Nephron (organoid): Measurements from ENCODE around the gene TGFBI.
A peak's percentile ranks its signal among the peaks of the same experiment; 100 is the strongest.

Source experiments
- H3K27ac Mint-ChIP-seq, 3 experiments: 2 replicates each; pipeline ENCODE4 v1.8.0; 2020; ENCODE audit warnings: mixed read lengths in 3 of 3, mild to moderate bottlenecking in 2 of 3, moderate library complexity in 1 of 3
- H3K27me3 Mint-ChIP-seq: 2 replicates; pipeline ENCODE4 v1.8.0; 2021; ENCODE audit warnings: low read depth, mild to moderate bottlenecking, moderate library complexity, mixed read lengths
- H3K36me3 Mint-ChIP-seq: 2 replicates; pipeline ENCODE4 v1.8.0; 2020; ENCODE audit warnings: low read depth, mixed read lengths
- H3K4me1 Mint-ChIP-seq: 2 replicates; pipeline ENCODE4 v1.8.0; 2020; ENCODE audit warnings: mixed read lengths
- H3K4me3 Mint-ChIP-seq, 3 experiments: 2 replicates each; pipeline ENCODE4 v1.8.0; 2020; ENCODE audit warnings: mild to moderate bottlenecking in 3 of 3, mixed read lengths in 3 of 3, moderate library complexity in 2 of 3
- H3K9me3 Mint-ChIP-seq: 2 replicates; pipeline ENCODE4 v1.8.0; 2020; ENCODE audit warnings: mixed read lengths
- TF ChIP-seq, protein P1 (sequence below), 3 experiments: fragments of 200-600 bp; sonication (generic); IDR thresholded peaks; one replicate each; pipeline ENCODE4 v1.5.0; 2021; ENCODE audit warnings: antibody characterized with exemption in 3 of 3; ENCODE audit not compliant: unreplicated experiment in 3 of 3

TGFBI gene

DNA sequence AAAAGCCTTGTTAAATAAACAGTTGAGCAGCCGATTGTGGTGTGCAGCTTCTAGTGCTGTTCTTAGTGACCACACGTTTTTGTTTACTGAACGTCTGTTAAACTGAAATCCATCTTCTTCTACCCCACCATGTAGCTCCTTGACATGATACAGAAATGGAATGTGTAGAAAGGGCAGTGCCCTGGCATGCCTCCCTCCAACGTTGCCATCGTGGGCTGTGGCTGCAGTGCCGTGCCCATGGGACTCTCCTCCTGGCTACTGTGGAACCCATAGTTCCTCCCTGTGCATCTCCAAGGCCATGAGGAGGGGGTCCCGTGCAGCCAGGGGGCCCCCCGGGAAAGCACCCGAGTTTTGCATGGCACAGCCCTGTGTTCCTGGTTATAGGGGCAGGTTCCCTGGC lies 23.3 kb upstream of the TGFBI start:
- no peaks in the 10 kb centered on the region for H3K27me3 Mint-ChIP-seq
- TF ChIP-seq, protein P1, sequence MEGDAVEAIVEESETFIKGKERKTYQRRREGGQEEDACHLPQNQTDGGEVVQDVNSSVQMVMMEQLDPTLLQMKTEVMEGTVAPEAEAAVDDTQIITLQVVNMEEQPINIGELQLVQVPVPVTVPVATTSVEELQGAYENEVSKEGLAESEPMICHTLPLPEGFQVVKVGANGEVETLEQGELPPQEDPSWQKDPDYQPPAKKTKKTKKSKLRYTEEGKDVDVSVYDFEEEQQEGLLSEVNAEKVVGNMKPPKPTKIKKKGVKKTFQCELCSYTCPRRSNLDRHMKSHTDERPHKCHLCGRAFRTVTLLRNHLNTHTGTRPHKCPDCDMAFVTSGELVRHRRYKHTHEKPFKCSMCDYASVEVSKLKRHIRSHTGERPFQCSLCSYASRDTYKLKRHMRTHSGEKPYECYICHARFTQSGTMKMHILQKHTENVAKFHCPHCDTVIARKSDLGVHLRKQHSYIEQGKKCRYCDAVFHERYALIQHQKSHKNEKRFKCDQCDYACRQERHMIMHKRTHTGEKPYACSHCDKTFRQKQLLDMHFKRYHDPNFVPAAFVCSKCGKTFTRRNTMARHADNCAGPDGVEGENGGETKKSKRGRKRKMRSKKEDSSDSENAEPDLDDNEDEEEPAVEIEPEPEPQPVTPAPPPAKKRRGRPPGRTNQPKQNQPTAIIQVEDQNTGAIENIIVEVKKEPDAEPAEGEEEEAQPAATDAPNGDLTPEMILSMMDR (IDR thresholded peaks at IDR 0.05; ENCODE audit: unreplicated experiment in 3 of 3), result no peak
- H3K27ac Mint-ChIP-seq, result peak overlapping the region; percentile 54 to 69 (median 60)
- H3K4me3 Mint-ChIP-seq, result no peak overlapping the region
- H3K9me3 Mint-ChIP-seq, result no peaks in the 10 kb centered on the region
- H3K4me1 Mint-ChIP-seq, result peaks cover 71% of the 10 kb centered on the region
- H3K36me3 Mint-ChIP-seq, result no peaks in the 10 kb centered on the region

DNA sequence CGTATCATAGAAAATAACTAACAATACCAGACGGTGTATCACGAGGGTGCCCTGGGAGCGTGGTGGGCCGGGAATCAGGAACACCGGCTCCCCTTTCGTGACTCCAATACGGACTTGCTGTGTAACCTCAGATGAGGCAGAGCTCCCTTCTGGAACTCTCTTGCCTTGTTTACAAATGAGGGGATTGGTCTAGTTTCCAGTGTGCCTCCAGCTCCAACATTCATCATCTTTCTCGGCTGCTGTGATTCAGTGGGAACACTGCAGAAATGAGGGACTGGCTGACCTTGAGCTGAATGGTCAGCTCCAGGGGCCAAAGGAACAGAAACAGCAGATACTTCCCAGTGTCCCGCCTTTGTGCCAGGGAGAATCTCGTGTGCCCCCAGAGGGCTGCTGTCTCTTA lies 22.6 kb upstream of the TGFBI start:
- Mint-ChIP-seq H3K9me3 (no peaks in the 10 kb centered on the region), H3K27ac (peak overlapping the region; percentile 31 to 85 (median 54)), H3K27me3 (no peaks in the 10 kb centered on the region), H3K36me3 (no peaks in the 10 kb centered on the region), H3K4me3 (no peak overlapping the region), H3K4me1 (peaks cover 71% of the 10 kb centered on the region)
- TF ChIP-seq, protein P1 (IDR thresholded peaks at IDR 0.05; ENCODE audit: unreplicated experiment in 3 of 3), result no peak

DNA sequence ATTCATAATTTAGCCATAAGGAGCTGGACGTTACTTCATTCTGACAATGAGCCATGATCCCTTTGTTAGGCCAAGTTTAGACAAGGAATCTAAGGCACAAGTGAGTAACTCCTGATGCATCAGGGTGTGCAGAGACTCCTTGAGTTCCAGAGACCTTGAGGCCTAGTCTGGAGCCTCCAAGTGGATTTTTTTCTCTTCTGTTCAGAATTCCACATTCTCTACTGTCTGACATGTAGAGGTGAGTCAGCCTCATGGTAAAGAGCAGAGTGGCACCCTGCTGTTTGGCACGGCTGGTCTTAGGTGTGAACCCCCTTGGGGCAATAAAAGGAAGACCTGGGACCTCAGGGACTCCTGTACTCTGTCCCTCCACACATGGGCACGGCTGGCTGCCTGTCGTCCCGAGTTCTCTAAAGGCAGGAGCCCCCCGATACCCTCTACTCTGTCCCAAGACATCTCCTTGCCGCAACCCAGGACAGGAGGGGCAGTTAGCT lies 22.0 kb upstream of the TGFBI start:
- Mint-ChIP-seq H3K27me3 (no peaks in the 10 kb centered on the region), H3K27ac (peak overlapping the region; percentile 31 to 85 (median 54)), H3K36me3 (no peaks in the 10 kb centered on the region), H3K4me1 (peaks cover 71% of the 10 kb centered on the region), H3K9me3 (no peaks in the 10 kb centered on the region), H3K4me3 (no peak overlapping the region)
- TF ChIP-seq, protein P1 (IDR thresholded peaks at IDR 0.05; ENCODE audit: unreplicated experiment in 3 of 3), result no peak

DNA sequence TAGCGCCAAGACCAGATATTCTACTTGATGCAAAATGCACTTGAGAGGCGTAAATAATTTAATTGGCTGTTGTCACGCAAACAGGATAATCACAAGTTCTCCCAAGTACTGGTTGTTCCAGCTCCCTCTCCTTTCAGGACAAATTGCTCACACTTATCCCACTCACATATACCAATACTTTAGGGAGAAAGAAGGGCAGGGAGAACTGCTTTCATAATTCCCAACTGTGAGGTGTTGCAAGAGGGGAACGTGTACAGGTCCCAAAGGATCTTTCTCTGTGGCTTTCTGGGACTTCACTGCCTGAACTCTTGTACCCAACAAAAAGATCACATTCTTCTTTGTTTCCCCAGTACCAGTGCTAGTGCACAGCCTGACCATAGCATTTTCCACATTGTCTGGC lies 21.5 kb upstream of the TGFBI start:
- no peak overlapping the region for H3K4me3 Mint-ChIP-seq
- H3K36me3 Mint-ChIP-seq, result no peaks in the 10 kb centered on the region
- TF ChIP-seq, protein P1 (IDR thresholded peaks at IDR 0.05; ENCODE audit: unreplicated experiment in 3 of 3), result no peak
- no peaks in the 10 kb centered on the region for H3K27me3 Mint-ChIP-seq
- H3K9me3 Mint-ChIP-seq, result no peaks in the 10 kb centered on the region
- H3K4me1 Mint-ChIP-seq, result peaks cover 71% of the 10 kb centered on the region
- peak overlapping the region in 2 of 3 experiments; percentile 54 for H3K27ac Mint-ChIP-seq

DNA sequence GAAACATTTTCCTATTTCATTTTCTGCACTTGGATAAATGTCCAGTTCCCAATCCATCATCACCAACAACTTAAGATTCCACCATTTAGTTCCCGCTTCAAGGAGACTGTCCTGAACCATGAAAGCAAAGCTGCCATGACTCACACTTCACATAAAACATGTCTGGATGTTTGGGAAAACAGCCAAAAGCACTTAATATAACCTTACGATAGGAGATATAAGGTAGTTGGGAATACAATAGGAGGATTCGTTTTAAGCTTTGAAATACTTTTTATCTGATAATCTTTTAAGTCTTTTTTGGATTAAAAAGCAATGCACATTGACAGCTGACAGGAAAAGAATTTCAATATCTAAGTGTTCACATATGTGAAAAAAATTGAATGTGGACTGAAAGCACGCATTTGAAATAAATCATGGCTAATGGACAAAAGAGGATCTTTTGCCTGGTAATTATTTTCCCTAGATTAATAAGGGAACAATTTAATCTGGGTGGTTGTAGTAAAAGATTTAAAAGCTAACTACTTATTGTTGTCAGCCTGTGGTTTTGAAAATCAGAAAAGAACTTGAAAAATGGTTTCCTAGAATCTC lies 17.3 kb upstream of the TGFBI start:
- H3K36me3 Mint-ChIP-seq, result no peaks in the 10 kb centered on the region

More for the DNA sequence above, 17.3 kb upstream of the TGFBI start:
- peaks cover 71% of the 10 kb centered on the region for H3K4me1 Mint-ChIP-seq
- peak overlapping the region; percentile 90 to 96 (median 93) for H3K27ac Mint-ChIP-seq
- TF ChIP-seq, protein P1 (IDR thresholded peaks at IDR 0.05; ENCODE audit: unreplicated experiment in 3 of 3), result no peak
- H3K9me3 Mint-ChIP-seq, result no peaks in the 10 kb centered on the region
- no peaks in the 10 kb centered on the region for H3K27me3 Mint-ChIP-seq
- peak overlapping the region in 2 of 3 experiments; percentile 9 to 19 for H3K4me3 Mint-ChIP-seq
